Type B pancreatic cell (in vitro differentiated cells): Measurements from ENCODE around the gene TIMM44. TPM values are rescaled to one million over a fixed set of nuclear protein-coding genes. Genes with fewer than 3 reads are reported as not detected.
A peak's percentile ranks its signal among the peaks of the same experiment; 100 is the strongest.
"Not testable (repeated sequence)": the region's sequence is repeated elsewhere in the genome, so short reads cannot be mapped to it uniquely, and the experiment has no call there.

Experiments
- DNase-seq: peaks from one replicate; pipeline ENCODE4 v3.0.0; 2021; ENCODE audit warnings: mixed read lengths; ENCODE audit not compliant: unreplicated experiment; ENCODE audit errors: extremely low spot score
- H3K27ac Mint-ChIP-seq: 2 replicates; pipeline ENCODE4 v1.8.0; 2021; ENCODE audit warnings: mild to moderate bottlenecking, mixed read lengths
- H3K27me3 Mint-ChIP-seq: 2 replicates; pipeline ENCODE4 v1.8.0; 2021; ENCODE audit warnings: mixed read lengths
- H3K36me3 Mint-ChIP-seq: 2 replicates; pipeline ENCODE4 v1.8.0; 2021; ENCODE audit warnings: mixed read lengths
- H3K4me1 Mint-ChIP-seq: one replicate; pipeline ENCODE4 v1.8.0; 2021; ENCODE audit warnings: mixed read lengths; ENCODE audit not compliant: unreplicated experiment
- H3K4me3 Mint-ChIP-seq: 2 replicates; pipeline ENCODE4 v1.8.0; 2021; ENCODE audit warnings: mild to moderate bottlenecking, mixed read lengths
- H3K9me3 Mint-ChIP-seq: 2 replicates; pipeline ENCODE4 v1.8.0; 2021; ENCODE audit warnings: mixed read lengths
- total RNA-seq: library from RNA; stranded (reverse); gene quantifications from 2 replicates; pipeline ENCODE4 v1.2.1, GENCODE V29; 2021; ENCODE audit warnings: low replicate concordance
- TF ChIP-seq, protein P1 (sequence below): fragments of 200-600 bp; sonication (generic); conservative IDR thresholded peaks from 2 replicates; pipeline ENCODE4 v1.5.0; 2021; ENCODE audit warnings: antibody characterized with exemption, mild to moderate bottlenecking

The TIMM44 gene
- total RNA-seq, 1 donor from 2014 or later = 80.4 TPM

GRCh38 chr19:7962644-7963268, 19.3 kb upstream of the TIMM44 start:
- peaks cover 23% of the 10 kb centered on the region for H3K36me3 Mint-ChIP-seq
- H3K27me3 Mint-ChIP-seq = no peaks in the 10 kb centered on the region

DNA sequence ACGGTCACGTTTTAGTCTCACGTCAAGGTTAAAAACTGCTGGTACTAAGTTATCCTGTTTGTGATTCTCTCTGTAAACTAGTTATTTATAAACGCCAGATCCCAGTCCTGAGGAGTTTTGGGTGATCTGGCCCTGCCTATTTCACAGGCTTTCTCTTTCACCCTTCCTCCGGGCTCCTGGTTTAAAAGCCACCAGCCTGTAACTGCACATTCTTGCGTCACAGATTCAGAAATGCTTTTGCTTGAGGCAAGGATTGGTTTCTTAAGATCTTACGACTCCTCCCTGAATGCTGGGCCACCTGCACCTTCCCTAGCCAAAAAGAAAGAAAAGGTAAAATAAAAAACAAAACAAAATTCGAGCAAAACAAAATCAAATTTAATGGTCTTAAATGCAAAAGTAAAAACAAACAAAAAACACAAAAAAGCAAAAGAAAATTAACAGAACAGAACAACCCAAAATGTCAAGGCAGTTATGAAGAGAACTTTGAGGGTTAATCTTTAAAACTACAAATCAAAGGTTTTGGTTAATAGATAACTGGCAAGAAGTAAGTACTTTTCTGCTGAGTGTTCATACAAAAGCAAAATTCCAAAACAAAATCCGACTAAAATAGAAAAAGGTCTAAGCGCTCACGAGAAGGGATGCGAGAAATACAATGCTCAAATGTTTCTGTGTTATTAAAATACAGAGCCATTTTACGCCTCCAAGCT, 18.6 kb upstream of the TIMM44 start:
- Mint-ChIP-seq H3K27me3 (no peaks in the 10 kb centered on the region), H3K4me3 (peak overlapping the region; percentile 35), H3K36me3 (peaks cover 23% of the 10 kb centered on the region), H3K9me3 (no peaks in the 10 kb centered on the region), H3K4me1 (peaks cover 6% of the 10 kb centered on the region), H3K27ac (peak overlapping the region; percentile 86)
- TF ChIP-seq, protein P1, sequence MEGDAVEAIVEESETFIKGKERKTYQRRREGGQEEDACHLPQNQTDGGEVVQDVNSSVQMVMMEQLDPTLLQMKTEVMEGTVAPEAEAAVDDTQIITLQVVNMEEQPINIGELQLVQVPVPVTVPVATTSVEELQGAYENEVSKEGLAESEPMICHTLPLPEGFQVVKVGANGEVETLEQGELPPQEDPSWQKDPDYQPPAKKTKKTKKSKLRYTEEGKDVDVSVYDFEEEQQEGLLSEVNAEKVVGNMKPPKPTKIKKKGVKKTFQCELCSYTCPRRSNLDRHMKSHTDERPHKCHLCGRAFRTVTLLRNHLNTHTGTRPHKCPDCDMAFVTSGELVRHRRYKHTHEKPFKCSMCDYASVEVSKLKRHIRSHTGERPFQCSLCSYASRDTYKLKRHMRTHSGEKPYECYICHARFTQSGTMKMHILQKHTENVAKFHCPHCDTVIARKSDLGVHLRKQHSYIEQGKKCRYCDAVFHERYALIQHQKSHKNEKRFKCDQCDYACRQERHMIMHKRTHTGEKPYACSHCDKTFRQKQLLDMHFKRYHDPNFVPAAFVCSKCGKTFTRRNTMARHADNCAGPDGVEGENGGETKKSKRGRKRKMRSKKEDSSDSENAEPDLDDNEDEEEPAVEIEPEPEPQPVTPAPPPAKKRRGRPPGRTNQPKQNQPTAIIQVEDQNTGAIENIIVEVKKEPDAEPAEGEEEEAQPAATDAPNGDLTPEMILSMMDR = no peak
- no peak for DNase-seq

More at GRCh38 chr19:7962644-7963268, 19.3 kb upstream of the TIMM44 start:
- H3K4me3 Mint-ChIP-seq = peak overlapping the region; percentile 35
- peak overlapping the region; percentile 86 for H3K27ac Mint-ChIP-seq
- H3K9me3 Mint-ChIP-seq = no peaks in the 10 kb centered on the region
- DNase-seq = no peak
- H3K4me1 Mint-ChIP-seq = peaks cover 6% of the 10 kb centered on the region
- TF ChIP-seq, protein P1 = no peak

DNA sequence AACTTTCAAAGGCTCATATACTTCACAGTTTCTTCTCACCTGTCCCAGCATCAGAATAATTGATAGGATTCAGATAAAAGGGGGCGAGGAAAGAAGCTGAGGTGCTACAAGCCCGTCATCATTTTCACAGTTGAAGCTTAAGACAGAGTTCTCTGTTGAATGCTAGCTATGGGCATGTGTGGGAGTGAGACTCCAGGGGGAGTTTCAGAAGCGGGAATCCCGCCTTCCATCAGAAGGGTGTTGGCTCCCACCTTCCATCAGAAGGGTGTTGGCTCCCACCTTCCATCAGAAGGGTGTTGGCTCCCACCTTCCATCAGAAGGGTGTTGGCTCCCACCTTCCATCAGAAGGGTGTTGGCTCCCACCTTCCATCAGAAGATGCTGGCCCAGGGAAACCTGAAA, 17.6 kb upstream of the TIMM44 start:
- not testable (repeated sequence) for DNase-seq, H3K4me3 Mint-ChIP-seq, H3K27me3 Mint-ChIP-seq, H3K27ac Mint-ChIP-seq, H3K4me1 Mint-ChIP-seq, H3K9me3 Mint-ChIP-seq
- H3K36me3 Mint-ChIP-seq = peaks cover 23% of the 10 kb centered on the region

DNA sequence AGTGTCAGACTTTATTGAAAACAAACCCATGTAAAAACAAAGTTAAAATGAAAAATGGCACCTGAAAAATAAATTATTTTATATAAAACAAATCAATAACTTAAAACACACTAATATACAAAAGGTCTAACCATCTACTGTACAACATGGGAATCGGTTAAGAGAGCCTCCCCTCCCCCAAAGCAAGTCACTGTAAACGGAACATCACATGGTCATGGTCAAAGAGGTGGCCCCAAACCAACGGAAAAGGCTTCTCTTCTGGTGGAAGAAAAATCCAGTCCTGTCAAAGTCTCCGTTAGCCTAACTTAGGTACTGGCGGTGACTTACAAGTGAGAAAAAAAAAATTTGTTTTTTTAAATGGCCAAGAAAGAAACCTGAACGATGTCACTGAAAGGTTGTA, 15.7 kb upstream of the TIMM44 start:
- TF ChIP-seq, protein P1 = no peak
- Mint-ChIP-seq H3K36me3 (peaks cover 16% of the 10 kb centered on the region), H3K9me3 (no peaks in the 10 kb centered on the region), H3K27me3 (no peaks in the 10 kb centered on the region), H3K4me1 (no peaks in the 10 kb centered on the region), H3K4me3 (no peak overlapping the region), H3K27ac (no peak overlapping the region)
- DNase-seq = no peak

DNA sequence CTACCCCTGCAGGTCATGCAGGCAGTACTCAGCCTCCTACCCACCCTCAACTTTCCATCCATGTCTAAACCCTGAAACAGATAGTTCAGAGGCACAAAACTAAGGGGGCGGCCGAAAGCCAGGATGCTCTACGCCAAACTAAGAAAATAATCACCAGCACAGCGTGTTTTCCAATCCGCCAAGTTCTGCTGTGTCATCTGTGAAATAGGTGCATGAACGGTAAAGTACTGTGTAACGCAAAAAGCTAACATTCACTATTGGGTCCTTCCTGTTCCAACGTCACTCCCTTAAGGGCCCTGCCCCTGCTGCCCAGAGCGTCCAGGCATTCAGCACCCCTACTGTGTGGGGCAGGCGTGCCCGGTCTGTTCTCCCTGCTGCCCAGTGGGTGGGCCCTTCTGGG, 12.2 kb upstream of the TIMM44 start:
- Mint-ChIP-seq H3K4me3 (no peak overlapping the region), H3K27me3 (no peaks in the 10 kb centered on the region), H3K27ac (no peak overlapping the region), H3K36me3 (peaks cover 4% of the 10 kb centered on the region), H3K9me3 (no peaks in the 10 kb centered on the region), H3K4me1 (no peaks in the 10 kb centered on the region)
- no peak for DNase-seq
- TF ChIP-seq, protein P1 = no peak

- TF ChIP-seq, protein P1 = no peak
- DNase-seq = no peak
- Mint-ChIP-seq H3K27ac (no peak overlapping the region), H3K9me3 (no peaks in the 10 kb centered on the region), H3K36me3 (peaks cover 4% of the 10 kb centered on the region), H3K4me3 (no peak overlapping the region), H3K4me1 (no peaks in the 10 kb centered on the region), H3K27me3 (no peaks in the 10 kb centered on the region)
Measured at GRCh38 chr19:7953576-7953975, 10.1 kb upstream of the TIMM44 start.
